Measurements from ENCODE around the gene ZBTB9.

ZBTB9 gene

DNA sequence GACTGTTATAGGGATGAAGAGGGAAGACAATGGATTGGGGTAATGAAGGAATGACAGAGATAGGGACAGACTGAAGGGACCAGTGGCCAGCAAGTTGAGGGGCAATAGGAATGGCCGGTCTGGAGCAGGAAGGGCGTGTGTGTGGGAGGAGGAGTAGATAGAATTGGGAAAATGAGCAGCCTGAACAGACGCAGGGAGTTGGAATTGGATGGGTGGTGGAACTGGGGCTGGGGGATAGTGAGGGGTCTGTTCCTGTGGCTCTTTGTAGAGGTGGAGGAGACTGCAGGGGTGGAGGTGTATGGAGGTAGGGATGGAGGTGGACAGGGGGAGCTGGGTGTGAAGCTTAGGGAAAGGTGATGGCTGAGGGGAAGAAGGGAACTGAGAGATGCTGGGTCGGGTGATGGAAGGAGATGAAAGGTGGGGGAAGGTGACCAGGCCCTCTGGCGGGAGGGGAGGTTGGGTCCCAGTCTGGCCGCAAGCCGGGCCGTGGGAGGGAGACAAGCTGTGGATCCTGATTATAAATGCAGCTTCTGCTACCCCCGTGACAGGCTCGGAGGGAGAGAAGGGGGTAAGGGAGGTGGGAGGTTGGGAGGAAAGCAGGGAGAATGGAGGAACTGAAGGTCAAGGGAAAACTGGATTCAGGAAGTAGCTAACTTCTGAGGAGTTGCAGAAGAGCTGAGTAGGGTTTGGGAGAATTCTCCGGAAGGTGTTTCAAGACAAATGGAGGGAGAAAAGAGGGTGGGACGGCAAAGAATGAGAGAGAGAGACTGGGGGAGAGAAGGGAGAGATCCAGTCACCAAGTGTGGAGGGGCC is 29.3 kb upstream of the ZBTB9 start:
- Mint-ChIP-seq H3K4me3 (peak overlapping the region; percentile 88 to 91 (median 90)), H3K36me3 (ENCODE audit: low read depth) (peaks cover 15% of the 10 kb centered on the region), H3K9me3 (no peaks in the 10 kb centered on the region), H3K27ac (peak overlapping the region; percentile 93 to 98 (median 94)), H3K27me3 (ENCODE audit: low read depth) (no peaks in the 10 kb centered on the region), H3K4me1 (peaks cover 74% of the 10 kb centered on the region)
- TF ChIP-seq, protein P1, sequence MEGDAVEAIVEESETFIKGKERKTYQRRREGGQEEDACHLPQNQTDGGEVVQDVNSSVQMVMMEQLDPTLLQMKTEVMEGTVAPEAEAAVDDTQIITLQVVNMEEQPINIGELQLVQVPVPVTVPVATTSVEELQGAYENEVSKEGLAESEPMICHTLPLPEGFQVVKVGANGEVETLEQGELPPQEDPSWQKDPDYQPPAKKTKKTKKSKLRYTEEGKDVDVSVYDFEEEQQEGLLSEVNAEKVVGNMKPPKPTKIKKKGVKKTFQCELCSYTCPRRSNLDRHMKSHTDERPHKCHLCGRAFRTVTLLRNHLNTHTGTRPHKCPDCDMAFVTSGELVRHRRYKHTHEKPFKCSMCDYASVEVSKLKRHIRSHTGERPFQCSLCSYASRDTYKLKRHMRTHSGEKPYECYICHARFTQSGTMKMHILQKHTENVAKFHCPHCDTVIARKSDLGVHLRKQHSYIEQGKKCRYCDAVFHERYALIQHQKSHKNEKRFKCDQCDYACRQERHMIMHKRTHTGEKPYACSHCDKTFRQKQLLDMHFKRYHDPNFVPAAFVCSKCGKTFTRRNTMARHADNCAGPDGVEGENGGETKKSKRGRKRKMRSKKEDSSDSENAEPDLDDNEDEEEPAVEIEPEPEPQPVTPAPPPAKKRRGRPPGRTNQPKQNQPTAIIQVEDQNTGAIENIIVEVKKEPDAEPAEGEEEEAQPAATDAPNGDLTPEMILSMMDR (IDR thresholded peaks at IDR 0.05; ENCODE audit: unreplicated experiment in 3 of 3), result no peak

DNA sequence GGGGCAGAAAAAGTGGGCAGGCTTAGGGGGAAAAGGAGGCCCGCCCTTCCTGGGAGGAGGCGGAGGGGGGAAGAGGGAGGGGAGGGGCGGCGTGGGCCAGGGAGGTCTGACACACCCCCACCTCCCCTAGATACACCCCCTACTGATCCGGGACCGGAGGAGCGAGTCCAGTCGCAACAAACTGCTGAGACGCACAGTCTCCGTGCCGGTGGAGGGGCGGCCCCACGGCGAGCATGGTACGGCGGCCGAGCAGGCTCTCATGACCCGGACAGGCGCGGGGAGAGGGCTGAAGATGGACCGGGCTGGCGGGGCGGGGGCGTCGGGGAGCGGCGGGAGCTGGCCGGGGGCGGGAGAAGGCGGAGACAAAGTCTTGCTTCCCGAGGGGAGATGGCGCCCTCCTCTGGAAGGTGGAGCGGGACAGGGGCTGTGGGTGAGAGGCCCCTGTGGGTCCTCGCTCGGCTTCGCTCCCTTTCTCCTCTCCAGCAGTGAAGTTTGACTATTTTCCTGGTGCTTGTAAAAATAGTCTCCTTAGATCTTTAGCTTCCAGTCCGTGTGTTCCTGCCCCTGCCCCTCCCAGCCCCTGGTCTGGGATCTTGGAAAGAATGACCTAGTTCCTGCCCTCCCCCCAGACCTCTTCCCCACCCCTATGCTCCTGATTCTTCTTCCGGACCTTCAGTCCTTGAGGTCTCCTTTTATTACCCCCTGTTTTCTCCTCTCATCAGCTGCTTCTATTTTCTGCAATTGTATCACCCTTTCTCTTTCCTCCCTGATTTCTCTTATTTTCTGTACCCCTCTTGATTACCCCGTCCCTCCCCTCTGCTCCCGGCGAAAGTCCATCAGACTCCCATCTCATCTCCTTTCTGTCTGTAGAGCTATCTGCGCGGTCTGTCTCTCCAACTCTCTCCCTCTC is 28.5 kb upstream of the ZBTB9 start:
- Mint-ChIP-seq H3K4me3 (peak overlapping the region; percentile 88 to 91 (median 90)), H3K27ac (peak overlapping the region; percentile 93 to 98 (median 94)), H3K27me3 (ENCODE audit: low read depth) (no peaks in the 10 kb centered on the region), H3K9me3 (no peaks in the 10 kb centered on the region), H3K4me1 (peaks cover 81% of the 10 kb centered on the region), H3K36me3 (ENCODE audit: low read depth) (peaks cover 15% of the 10 kb centered on the region)
- TF ChIP-seq, protein P1 (IDR thresholded peaks at IDR 0.05; ENCODE audit: unreplicated experiment in 3 of 3), result peak; percentile 53 to 70 (median 58)

DNA sequence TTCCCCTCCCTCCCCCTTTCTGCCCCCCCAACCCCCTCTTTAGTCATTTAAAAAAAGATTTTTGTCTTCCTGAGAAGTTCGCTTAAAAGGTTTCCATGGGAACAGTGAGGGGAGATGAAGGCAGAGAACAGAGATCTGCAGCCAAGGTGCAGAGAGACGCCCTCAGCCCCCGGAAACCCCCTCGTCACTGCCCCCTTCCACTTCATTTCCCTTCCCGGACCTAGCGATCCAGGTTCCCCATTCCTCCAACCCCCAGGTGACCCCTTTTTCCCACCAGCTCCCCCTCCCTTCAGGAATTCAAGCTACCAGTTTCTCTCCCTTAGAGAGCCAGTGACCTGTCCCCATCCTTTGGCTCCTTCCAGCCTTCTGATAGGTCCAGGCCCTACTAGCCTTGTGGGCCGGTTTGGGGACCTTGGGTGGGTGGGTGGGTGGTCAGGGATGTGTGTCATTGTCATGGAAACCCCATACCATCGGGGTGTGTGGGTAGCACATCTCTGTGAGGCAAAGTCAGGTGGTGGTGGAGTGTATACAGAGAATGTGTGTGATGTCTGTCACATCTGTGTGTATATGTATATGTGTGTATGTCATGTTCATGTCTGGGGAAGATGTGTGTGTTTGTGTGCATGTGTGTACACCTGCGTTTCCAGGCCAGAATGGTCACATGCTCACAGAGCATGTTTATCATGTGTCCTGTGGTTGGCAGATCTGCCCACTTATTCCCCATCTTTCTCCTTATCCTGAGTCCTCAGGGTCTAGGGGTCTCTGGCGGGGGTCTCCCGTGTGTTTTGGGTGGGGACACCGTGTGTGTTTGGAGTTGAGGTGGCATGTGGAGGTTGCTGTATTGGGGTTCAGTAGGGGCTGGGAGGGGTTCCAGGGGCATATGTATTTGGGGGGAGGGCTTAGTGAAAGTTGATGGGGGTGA is 27.5 kb upstream of the ZBTB9 start:
- Mint-ChIP-seq H3K9me3 (no peaks in the 10 kb centered on the region), H3K4me1 (peaks cover 77% of the 10 kb centered on the region), H3K27ac (peak overlapping the region; percentile 93 to 98 (median 94)), H3K27me3 (ENCODE audit: low read depth) (no peaks in the 10 kb centered on the region), H3K4me3 (peak overlapping the region; percentile 88 to 91 (median 90)), H3K36me3 (ENCODE audit: low read depth) (peaks cover 15% of the 10 kb centered on the region)
- TF ChIP-seq, protein P1 (IDR thresholded peaks at IDR 0.05; ENCODE audit: unreplicated experiment in 3 of 3), result no peak

- H3K4me1 Mint-ChIP-seq, result peaks cover 84% of the 10 kb centered on the region
- TF ChIP-seq, protein P1 (IDR thresholded peaks at IDR 0.05; ENCODE audit: unreplicated experiment in 3 of 3), result no peak
- H3K9me3 Mint-ChIP-seq, result no peaks in the 10 kb centered on the region
- H3K36me3 Mint-ChIP-seq (ENCODE audit: low read depth), result peaks cover 15% of the 10 kb centered on the region
- peak overlapping the region; percentile 88 to 91 (median 90) for H3K4me3 Mint-ChIP-seq
- no peaks in the 10 kb centered on the region for H3K27me3 Mint-ChIP-seq (ENCODE audit: low read depth)
- peak overlapping the region; percentile 93 to 98 (median 94) for H3K27ac Mint-ChIP-seq
Observed at GRCh38 chr6:33427585-33428223, 26.7 kb upstream of the ZBTB9 start.

Measured in nephron (organoid).